ENCODE data around the gene PIGV.
A peak's percentile ranks its signal among the peaks of the same experiment; 100 is the strongest.
"Not testable (repeated sequence)": the region's sequence is repeated elsewhere in the genome, so short reads cannot be mapped to it uniquely, and the experiment has no call there.

The PIGV gene

DNA sequence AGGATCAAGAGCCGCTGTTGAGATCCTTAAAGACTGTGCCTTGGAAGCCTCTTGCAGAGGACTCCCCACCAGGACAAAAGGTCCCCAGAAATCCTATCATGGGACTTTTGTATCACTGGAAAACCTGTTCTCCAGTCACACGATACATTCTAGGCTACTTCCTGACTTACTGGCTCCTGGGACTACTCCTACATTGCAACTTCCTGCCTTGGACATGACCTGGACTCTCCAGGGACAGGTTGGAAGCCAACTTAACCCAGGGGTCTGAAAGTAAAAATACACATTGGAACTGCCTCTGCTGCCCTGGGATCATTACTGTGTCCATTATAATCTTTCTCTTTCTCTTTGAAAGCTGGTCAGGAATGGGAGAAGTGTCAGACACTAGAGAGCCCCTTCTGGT is 9.9 kb downstream of the PIGV start:
- DNase-seq, result no peak

DNA sequence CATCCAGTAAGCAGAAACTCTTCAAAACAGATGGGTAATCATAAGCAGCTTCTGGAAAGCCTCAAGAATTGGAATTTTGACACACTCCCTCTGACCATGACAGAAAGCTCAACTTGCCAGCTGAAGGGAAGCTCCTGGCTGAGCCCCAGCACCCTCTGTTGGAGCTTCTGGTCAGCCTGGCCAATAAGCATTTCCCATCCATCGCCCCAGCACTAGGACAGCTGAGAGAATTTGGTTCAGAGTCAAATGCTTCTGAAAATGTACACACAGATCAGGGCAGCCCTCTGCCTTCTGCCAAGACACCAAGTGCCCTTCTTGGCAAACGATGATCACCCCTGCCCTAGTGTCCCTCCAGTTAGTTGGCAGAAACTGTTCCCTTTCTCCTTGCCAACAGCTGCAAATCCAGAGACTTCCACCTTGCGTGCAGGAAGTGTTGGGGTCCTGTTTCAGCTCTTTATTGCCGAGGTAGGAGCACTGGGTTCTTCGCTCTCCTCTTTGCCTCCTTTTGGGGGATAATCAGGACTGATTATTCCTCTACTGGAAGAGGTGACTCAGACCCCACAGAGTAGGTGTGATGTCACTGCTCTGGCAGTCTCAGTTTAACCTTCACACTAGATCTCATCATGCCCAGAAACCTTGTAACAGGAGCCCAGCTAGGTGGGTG is 11.9 kb downstream of the PIGV start:
- DNase-seq, result peak in 1 of 5 experiments; percentile 32

DNA sequence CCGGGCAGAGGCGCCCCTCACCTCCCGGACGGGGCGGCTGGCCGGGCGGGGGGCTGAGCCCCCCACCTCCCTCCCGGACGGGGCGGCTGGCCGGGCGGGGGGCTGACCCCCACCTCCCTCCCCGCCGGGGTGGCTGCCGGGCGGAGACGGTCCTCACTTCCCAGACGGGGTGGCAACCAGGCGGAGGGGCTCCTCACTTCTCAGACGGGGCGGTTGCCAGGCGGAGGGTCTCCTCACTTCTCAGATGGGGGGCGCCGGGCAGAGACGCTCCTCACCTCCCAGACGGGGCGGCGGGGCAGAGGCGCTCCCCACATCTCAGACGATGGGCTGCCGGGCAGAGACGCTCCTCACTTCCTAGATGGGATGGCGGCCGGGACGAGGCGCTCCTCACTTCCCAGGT is 16.2 kb downstream of the PIGV start:
- DNase-seq, result not testable (repeated sequence)

DNA sequence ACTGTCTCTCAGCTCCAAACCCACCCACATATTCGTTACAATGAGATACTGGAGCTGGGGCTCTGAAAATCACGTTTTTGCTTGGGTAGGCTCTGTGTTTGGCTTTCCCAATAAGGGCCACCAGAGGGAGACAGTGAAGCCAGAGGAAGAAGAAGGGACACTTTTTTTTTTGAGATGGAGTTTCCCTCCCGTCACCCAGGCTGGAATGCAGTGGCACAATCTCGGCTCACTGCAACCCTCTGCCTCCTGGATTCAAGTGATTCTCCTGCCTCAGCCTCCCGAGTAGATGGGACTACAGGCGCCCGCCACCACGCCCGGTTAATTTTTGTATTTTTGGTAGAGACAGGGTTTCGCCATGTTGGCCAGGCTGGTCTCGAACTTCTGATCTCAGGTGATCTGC is 22.4 kb downstream of the PIGV start:
- peak in 4 of 5 experiments; percentile 59 to 81 (median 68) for DNase-seq

DNA sequence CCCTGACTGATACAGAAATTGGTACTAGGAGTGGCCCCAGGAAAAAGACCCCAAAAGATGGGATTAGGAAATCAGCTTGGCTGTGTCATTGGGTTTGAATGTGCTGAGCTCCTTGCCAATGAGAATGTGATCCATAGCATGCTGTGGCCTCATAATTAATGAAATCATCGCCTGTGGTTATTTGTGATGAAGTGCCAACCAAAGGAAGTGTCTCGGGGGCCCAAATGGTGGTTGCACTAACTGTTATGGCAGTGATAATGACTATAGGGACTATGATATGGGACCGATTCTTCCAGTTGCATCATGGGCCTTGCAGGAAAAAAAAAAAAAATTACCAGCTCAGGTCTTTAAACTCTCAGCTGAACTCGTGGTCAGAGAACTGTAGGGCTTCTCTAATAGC is 23.3 kb downstream of the PIGV start:
- peak in 1 of 5 experiments; percentile 21 for DNase-seq

DNA sequence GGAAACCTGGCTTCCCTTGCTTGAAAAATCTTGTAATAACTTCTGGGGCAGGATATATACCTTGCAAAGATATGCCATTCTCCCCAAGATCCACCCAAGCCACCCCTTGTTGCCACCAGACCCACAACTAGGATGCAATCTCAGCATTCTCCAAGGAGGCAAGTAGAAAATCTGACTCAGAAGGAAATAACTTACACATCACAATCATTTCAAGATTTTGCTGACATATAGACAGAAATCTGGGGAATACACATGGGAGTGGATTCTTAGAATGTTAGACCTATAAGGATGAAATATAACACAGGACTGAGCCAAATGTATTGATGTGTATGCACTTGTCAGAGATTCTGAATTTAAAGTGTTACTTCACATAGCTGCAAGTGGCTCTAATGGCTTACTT is 24.0 kb downstream of the PIGV start:
- DNase-seq, result no peak

DNA sequence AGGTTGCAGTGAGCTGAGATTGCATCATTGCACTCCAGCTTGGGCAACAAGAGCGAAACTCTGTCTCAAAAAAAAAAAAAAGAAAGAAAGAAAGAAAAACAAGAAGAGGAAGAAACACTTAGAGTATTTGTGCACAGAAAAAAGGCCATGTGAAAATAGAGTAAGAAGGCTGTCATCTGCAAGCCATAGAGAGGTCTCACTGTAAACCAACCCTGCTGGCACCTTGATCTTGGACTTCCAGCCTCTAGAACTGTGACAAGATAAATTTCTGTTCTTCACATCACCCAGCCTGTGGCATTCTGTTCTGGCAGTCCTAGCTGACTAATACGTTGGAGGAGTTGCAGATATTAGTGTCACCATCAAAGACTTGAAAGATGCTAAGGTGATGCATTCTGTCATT is 26.6 kb downstream of the PIGV start:
- no peak for DNase-seq

DNA sequence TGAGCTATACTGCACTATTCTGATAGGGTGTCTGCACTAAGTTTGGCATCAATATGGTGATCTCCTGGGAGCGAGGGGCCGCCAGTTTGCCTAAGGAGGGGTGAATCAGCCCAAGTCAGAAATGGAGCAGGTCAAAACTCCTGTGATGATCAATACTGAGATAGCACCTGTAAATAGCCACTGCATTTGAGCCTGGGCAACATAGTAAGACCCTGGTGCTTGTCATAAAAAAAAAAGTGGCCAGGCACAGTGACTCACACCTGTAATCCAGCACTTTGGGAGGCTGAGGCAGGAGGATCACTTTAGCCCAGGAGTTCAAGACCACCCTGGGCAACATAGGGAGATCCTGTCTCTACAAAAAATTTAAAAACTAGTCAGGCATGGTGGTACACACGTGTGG is 27.1 kb downstream of the PIGV start:
- DNase-seq, result no peak

DNA sequence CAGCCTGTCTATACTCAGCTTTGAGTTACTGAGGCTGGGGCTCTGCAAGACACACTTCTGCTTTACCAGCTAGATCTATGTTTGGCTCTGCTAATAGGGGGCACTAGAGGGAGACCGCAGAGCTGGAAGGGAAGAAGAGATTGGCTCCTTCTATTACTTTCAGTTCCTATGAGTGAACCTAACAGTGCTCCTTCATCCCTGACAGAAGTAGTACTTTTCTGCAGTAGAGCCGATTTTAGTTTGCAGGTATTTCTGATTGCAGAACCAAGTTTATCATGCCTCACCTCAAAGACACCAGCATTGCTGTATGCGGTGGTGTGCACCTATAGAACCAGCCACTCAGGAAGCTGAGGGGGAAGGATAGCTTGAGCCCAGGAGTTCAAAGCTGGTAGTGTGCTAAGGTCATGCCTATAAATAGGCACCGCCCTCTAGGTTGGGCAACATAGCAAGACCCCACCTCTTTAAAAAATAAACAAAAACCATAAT is 33.1 kb downstream of the PIGV start:
- peak in 2 of 5 experiments; percentile 40 to 70 for DNase-seq

DNA sequence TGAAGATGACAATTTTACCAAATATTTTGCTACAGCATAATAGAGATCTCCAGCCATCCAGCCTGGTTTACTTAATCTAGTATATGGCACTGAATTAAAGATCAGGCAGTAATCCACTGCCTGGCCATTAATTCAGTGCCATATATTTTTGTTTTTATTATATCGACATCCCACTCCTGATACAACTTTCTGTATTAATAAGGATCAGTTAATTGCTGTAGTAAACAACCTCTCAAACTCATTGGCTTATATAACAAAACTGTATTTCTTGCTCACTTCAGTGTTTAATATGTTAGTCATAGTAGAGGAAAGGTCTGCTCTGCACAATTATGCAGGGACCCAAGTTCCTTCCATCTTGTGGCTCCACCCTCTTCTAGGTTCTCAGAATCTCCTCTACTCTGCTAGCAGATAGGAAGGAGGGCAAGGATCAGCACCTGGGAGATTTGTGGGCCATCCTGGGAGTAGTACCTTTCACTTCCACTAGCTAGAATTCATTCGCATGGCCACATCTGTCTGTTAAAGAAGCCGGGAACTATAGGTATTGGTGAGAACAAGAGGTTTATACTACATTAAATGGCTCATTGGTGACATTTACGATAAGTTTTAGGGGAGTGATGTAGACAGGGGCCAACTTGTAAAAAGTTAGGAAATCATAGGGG is 35.1 kb downstream of the PIGV start:
- DNase-seq, result no peak

DNA sequence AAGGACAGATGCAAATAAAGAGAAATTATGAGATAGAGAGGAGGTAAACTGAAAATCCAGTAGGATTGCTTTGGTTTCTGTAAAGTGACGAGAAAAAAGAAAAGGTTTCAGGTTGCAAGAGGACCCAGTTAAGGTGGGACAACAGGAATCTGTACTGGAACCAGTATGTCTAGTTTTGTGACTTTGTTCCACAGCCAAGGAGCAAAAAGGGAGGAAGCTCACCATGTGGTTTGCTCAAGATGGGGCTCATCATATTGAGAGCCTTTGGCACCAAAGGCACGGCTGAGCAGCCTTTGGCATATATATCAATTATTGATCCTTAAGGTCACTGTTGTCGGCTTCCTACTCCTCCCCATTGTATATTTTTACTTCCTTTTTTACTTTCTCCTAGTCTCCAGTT is 37.0 kb downstream of the PIGV start:
- DNase-seq, result no peak

DNA sequence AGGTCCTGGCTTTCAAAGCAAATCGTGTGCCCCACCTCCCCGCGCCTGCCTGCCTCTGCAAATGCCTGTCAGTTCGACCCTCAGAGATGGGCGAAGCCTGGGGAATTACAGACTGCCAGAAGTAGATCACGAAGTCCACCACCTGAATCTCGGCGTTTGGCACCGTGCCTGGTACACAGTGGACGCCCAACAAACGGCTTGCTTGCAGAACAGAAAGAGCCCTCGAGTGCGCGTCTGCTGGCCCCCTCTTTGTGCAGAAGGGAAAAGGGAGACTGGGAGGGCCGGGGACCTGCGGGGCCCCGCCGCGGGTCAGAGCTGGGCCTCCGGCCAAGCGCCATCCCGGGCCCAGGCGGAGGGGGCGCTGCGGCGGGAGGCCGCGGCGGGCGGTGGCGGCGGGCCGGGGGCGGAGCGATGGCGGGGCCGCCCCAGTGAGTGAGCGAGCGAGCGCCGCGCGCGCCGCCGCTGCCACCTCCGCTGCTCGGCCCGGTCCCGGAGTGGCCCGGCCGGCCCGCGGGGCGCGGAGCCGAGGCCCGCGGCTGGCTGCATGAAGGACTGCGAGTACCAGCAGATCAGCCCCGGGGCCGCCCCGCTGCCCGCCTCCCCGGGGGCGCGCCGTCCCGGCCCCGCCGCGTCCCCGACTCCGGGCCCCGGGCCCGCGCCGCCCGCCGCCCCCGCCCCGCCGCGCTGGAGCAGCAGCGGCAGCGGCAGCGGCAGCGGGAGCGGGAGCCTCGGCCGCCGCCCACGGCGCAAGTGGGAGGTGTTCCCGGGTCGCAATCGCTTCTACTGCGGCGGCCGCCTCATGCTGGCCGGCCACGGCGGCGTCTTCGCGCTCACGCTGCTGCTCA is 38.7 kb downstream of the PIGV start, which contains the start of gene ZDHHC18:
Gene ZDHHC18, plus strand, starts transcription at position 428 of the 845 bp plus-strand sequence. Its CDS starts 117 bp downstream, at position 545.
- peak; percentile 38 to 80 (median 66) for DNase-seq

DNA sequence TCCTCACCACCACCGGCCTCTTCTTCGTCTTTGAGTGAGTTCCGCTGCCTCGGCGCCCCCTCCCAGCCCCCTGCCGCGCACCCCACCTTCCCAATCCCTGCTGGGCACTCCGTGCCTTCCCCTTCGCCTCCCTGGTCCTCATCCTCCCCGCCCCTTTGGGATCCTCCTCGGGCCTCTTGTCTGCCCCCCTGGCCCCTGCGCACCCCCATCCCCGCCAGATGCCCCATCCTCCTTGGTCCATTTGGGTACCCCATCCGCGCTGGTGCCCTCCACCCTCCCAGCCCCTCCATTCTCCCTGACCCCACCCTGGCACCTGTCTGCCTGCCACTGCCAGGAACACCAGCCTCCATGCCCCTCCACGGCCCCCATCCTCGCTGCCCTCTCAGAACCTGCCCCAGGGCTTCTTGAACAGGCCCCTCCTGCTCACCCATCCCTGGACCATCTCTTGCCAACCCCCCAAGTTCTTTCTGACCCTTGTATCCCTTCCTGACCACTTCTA is 39.4 kb downstream of the PIGV start:
- no peak for DNase-seq

DNA sequence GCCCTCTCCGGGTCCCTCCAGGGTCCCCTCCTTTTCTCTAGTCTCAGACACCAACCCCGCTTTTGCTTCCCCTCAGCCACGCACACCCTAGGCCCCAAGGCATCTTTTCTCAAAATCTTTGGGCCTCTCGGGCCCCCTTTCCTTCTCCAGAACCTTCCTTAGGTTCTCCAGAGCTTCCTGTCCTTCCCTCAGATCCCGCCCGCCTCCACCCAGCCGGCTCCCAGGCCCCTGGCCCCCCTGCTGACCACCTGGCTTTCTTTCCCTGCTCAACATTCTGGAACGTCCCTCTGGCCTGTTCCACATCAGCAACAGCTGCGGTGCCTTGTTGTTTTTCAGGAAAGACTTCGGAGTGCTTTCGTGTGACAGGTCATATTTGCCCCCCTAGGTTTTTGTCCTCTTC is 39.9 kb downstream of the PIGV start:
- DNase-seq, result no peak

DNA sequence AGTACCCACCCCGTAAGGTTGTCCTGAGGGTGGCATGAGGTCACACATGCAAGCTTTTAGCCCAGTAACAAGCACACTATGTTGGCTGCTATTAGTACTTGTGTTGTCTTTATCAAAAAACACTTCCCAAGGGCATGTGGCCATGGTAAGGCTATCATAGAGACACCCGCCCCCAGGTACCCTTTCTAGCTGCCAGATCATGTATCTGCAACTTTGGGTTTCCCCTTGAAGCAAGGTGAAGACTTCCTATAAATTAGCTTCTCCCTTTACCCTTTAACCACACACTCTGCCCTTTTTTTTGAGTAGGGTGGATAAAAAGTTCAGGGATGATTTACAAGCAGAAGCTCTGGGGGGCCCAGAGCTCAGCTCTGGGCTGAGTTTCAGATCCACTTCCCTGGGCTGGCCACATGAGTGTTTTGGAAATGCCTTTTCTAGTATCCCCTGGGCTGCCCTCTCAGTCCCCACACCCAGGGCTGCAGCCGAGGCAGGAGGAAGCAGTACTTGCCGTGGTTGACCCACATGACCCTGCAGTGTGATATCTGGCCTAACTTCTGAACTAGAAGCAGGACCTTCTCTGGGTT is 40.8 kb downstream of the PIGV start:
- DNase-seq, result peak in 1 of 5 experiments; percentile 40

DNA sequence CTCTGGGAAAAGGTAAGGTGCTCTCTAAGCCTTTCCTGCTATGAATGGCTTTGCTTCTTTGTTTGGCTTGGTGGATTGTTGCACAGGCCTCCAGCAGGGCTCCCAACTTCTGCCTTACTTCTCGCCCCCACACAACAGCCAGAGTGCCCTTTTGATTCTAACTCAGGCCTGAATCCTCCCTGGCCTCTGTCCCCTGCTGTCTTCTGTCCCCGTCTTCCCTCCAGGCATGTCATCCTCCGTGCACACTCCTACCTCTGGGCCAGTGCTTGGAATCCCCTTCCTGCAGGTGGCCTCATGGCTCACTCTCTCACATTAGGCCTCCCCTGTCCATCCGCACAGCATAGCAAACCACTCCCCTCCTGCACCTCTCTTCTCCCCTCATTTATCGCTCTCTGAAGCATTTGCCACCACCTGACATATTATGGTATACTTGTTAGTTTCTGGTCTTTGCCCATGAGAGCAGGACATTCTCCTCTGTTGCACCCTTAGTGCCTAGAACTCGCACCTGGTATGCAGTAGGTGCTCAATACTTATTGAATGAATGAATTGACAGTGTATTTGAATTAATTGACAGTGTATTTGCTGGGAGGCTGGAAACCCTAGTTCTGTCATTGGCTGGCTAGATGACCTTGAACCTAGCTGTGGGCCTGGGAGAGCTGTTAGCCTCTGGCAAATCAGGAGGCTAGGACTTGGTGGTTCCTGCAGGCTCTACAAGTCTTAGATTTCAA is 41.6 kb downstream of the PIGV start:
- DNase-seq, result no peak

DNA sequence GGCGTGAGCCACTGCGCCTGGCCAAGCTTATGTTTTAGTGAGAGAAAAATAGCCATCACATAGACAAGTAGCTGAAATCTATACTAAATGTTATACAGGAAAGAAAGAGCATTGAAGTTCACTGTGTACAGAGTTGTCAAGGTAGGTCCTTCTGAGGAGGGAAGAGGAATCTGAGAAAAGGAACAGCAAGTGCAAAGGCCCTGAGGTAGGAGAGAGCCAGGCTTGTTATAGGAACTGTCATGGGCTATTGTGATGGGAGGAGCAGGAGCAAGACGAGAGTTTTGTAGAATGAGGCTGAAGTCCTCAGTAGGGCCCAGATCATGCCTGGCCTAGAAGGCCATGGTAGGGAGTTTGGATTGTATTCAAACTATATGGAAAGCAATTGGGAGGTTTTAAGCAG is 43.3 kb downstream of the PIGV start:
- no peak for DNase-seq

DNA sequence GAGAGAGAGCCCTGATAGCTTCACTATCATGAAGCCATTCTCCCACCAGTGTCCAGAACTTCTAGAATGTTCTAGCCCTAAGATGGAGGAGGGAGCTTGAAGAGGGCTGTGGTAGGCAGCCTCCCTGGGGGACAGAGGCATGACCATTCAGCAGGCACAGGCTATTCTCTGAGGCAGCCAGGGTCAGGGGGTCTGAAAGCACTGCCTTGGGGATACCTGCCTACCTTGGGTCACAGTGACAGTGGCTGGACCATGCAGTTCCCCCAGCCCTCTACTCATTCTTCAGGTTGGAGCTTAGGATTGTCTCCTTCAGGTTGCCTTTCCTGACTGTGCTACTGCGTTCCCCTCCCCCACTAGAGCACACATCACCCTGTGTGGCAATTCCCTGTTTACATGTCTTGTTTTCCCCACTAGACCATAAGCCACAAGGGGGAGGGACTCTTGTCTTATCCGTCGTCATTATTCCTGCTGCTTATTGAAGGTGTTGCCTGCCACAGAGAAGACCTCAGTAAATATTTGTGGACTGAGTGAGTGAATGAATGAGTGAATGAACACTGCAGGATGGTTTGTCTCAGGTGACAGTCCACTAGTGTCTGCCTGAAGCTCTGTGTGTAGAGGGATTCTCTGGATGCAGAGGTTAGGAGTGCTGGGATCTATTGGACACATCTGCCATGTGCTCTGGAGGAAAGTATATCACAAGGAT is 43.9 kb downstream of the PIGV start:
- DNase-seq, result peak in 1 of 5 experiments; percentile 20

DNA sequence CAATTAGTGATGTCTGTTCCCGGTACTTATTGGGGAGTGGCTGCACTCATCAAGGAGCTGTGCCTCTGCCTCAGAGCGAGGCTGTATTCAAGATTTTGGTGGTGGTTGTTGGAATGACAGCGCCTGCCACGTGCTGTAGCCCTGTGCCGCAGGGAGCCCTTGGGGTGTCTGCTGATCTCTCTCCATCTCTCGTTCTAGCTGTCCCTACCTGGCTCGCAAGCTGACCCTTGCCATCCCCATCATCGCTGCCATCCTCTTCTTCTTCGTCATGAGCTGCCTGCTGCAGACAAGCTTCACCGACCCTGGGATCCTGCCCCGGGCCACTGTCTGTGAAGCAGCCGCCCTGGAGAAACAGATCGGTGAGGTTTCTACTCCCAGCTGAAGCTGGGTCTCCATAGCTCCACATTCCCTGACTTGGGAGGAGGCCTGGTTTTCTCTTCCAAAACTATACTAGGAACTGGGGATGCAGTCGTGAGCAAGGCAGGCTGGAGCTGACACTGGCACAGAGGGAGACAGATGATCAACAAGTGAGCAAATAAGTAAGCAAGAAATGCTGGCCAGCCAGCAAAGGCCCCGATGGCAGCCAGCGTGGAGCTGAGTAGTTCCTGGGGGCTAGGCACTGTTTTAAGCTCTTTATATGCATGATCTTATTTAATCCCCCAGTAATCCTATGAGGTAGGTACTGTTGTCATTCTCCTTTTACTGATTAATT is 44.7 kb downstream of the PIGV start:
- DNase-seq, result no peak

Measured in T-helper 2 cell (primary cell).